ENCODE measurements around the gene MYO9A. TPM values are rescaled to one million over a fixed set of nuclear protein-coding genes. Genes with fewer than 3 reads are reported as not detected.

Gene MYO9A
- total RNA-seq, 5 donors from 2014 or later (not counting 1 experiment from before 2014, with no cell fraction given): 35.8 to 39.1 (median 38.2) TPM

DNA sequence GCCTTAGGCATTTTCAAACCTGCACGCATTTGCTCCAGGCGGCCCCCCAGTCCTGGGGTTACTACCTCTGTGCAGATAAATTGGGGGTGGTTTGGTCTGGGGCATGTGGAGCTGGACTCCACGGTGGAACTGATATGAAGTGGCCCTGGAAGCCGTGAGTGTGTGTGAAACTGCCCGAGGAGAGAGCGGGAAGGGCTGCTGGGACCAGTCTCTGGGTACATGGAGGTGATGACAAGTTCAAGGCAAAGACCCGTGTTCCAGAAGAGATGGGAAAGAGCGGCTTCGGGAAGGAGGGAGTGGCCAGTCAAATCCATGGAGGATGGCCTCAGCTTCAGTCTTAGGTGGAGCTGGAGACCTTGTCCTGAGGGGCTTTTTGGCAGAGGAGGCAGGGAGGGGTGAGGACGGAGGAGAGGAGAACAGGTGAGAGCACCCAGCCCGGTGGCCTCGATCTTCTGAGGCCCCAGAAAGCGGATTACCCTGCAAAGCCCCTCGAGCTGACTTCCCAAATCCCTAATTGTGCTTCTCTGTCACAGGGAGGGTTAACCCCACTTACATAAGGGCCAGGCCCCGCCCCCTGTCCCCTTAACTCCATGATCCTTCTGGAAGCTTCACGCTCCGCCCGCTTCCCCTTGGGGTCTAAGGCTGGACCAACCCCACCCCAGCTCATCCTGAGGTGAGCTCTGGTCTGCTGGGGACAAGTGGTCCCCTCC lies 309.5 kb downstream of the MYO9A start:
- peaks cover 0 to 5% of the 10 kb centered on the region in 2 donors for H3K27me3 Mint-ChIP-seq

DNA sequence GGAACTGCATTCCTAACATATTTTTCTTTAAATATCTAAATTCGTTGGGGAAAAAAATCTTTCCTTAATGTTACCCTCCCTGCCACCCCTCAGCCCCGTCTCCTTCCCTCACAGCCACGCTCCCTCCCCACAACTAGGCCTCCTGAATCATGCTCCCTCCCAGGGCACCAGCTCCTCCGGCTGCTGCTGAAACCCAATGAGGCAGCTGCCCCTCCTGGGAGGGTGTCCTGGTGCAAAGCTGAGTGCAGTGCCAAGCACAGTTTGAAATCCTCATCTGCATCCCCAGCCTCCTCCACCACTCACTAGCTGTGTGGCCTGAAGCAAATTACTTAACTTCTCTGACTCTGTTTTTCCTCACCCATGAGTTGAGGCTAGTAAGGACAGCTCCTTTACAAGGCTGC lies 310.3 kb downstream of the MYO9A start:
- Mint-ChIP-seq H3K27me3 (peaks cover under 1 to 5% of the 10 kb centered on the region in 2 donors), H3K36me3 (no peaks in the 10 kb centered on the region), H3K4me3 (no peak overlapping the region), H3K27ac (no peak overlapping the region), H3K9me3 (no peaks in the 10 kb centered on the region), H3K4me1 (peaks cover 0 to 3% (median 0%) of the 10 kb centered on the region in 3 donors)
- ChIA-PET POLR2A (no interaction called here), CTCF (no interaction called here)
- 73% methylated on average over 4 of the region's 4 CpGs for WGBS (ENCODE audit: insufficient coverage)
- Histone ChIP-seq H3K9me3 (no peaks in the 10 kb centered on the region), H3K4me1 (ENCODE audit: control insufficient read depth in 1 of 2, extremely low read depth in 1 of 2, insufficient read depth in 2 of 2, low read length in 2 of 2) (no peaks in the 10 kb centered on the region), H3K4me3 (ENCODE audit: control insufficient read depth in 1 of 2, extremely low read depth in 1 of 2, low read length in 1 of 2) (no peak overlapping the region), H3K36me3 (ENCODE audit: control insufficient read depth in 2 of 2, extremely low read depth in 1 of 2, insufficient read depth in 1 of 2, low read length in 1 of 2) (no peaks in the 10 kb centered on the region), H3K27me3 (replicated peaks in 1 of 2; ENCODE audit: control insufficient read depth in 2 of 2, extremely low read depth in 1 of 2, insufficient read depth in 2 of 2, low read length in 1 of 2) (peaks cover 0 to 16% of the 10 kb centered on the region in 2 experiments), H3K27ac (ENCODE audit: low read length) (no peak overlapping the region)
- no peak for DNase-seq
- ATAC-seq (replicated peaks in 1 of 4): no peak

More for the DNA sequence above, 309.5 kb downstream of the MYO9A start:
- H3K9me3 Mint-ChIP-seq: no peaks in the 10 kb centered on the region
- H3K9me3 ChIP-seq: no peaks in the 10 kb centered on the region
- H3K27ac ChIP-seq (ENCODE audit: low read length): no peak overlapping the region
- H3K4me1 ChIP-seq (ENCODE audit: control insufficient read depth in 1 of 2, extremely low read depth in 1 of 2, insufficient read depth in 2 of 2, low read length in 2 of 2): no peaks in the 10 kb centered on the region
- WGBS (ENCODE audit: insufficient coverage): 79% methylated on average over 10 of the region's 18 CpGs
- H3K4me3 ChIP-seq (ENCODE audit: control insufficient read depth in 1 of 2, extremely low read depth in 1 of 2, low read length in 1 of 2): no peak overlapping the region
- POLR2A ChIA-PET: no interaction called here
- H3K4me3 Mint-ChIP-seq: no peak overlapping the region
- peaks cover 0 to 13% of the 10 kb centered on the region in 2 experiments for H3K27me3 ChIP-seq (replicated peaks in 1 of 2; ENCODE audit: control insufficient read depth in 2 of 2, extremely low read depth in 1 of 2, insufficient read depth in 2 of 2, low read length in 1 of 2)
- no peak overlapping the region for H3K27ac Mint-ChIP-seq
- ATAC-seq (replicated peaks in 1 of 4): no peak
- no peak for DNase-seq
- H3K36me3 ChIP-seq (ENCODE audit: control insufficient read depth in 2 of 2, extremely low read depth in 1 of 2, insufficient read depth in 1 of 2, low read length in 1 of 2): no peaks in the 10 kb centered on the region
- peaks cover 0 to 3% (median 0%) of the 10 kb centered on the region in 3 donors for H3K4me1 Mint-ChIP-seq
- CTCF ChIA-PET: no interaction called here
- H3K36me3 Mint-ChIP-seq: no peaks in the 10 kb centered on the region

DNA sequence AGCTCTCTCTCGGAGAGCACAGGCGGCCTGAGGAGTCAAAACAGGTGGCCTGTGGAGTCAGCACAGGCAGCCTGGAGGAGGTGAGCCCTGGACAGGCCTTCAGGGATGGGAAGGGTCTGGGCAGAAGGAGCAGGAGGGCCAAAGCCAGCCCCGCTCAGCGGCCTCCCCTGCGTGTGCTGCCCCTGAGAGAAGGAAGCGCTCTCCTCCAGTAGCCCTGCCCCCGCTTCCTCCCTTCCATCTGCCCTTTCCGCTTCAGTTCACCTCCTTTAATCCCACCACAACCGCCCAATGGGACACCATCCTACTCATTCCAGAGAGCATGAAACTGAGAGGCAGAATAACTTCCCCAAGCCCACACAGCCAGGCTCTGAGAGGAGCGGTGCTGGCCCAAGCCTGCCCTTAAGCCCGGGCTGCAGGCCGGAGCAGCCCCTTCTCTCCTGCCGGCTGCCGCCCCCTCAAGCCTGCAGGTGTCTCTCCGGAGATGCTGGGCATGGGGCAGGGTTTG lies 310.8 kb downstream of the MYO9A start:
- Mint-ChIP-seq H3K27ac (no peak overlapping the region), H3K4me1 (peaks cover 0 to 3% (median 0%) of the 10 kb centered on the region in 3 donors), H3K27me3 (peaks cover 4 to 10% of the 10 kb centered on the region in 2 donors), H3K4me3 (no peak overlapping the region), H3K9me3 (no peaks in the 10 kb centered on the region), H3K36me3 (no peaks in the 10 kb centered on the region)
- ATAC-seq (replicated peaks in 1 of 4): no peak
- Histone ChIP-seq H3K9me3 (no peaks in the 10 kb centered on the region), H3K36me3 (ENCODE audit: control insufficient read depth in 2 of 2, extremely low read depth in 1 of 2, insufficient read depth in 1 of 2, low read length in 1 of 2) (no peaks in the 10 kb centered on the region), H3K27me3 (replicated peaks in 1 of 2; ENCODE audit: control insufficient read depth in 2 of 2, extremely low read depth in 1 of 2, insufficient read depth in 2 of 2, low read length in 1 of 2) (peaks cover 0 to 19% of the 10 kb centered on the region in 2 experiments), H3K4me3 (ENCODE audit: control insufficient read depth in 1 of 2, extremely low read depth in 1 of 2, low read length in 1 of 2) (no peak overlapping the region), H3K27ac (ENCODE audit: low read length) (no peak overlapping the region), H3K4me1 (ENCODE audit: control insufficient read depth in 1 of 2, extremely low read depth in 1 of 2, insufficient read depth in 2 of 2, low read length in 2 of 2) (no peaks in the 10 kb centered on the region)
- CTCF ChIA-PET: no interaction called here
- DNase-seq: no peak
- POLR2A ChIA-PET: no interaction called here
- 81% methylated on average over 9 of the region's 15 CpGs for WGBS (ENCODE audit: insufficient coverage)

DNA sequence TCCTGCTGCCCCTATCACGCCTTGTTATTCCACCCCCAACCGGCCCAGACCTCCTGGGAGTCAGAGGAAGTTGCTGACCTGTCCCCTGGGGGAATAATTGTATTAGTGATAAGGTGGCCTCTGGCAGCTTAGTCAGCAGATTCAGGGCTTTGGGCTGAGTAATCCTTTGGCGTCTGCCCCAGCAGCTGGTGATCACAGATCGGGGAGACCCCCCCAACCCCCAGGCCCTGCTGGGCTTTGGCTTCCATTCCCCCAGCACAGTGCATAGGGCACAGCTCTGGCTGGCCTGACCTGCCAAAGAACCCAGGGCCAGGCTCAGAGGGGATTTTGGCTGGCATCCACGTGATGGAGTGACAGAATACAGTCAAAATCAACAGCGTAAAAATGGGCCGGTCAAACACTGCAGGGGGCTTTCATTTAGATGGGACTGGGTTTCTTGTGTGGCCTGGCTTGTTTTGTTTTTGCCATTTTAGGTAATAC lies 311.5 kb downstream of the MYO9A start:
- Histone ChIP-seq H3K27ac (ENCODE audit: low read length) (no peak overlapping the region), H3K4me1 (ENCODE audit: control insufficient read depth in 1 of 2, extremely low read depth in 1 of 2, insufficient read depth in 2 of 2, low read length in 2 of 2) (no peaks in the 10 kb centered on the region), H3K36me3 (ENCODE audit: control insufficient read depth in 2 of 2, extremely low read depth in 1 of 2, insufficient read depth in 1 of 2, low read length in 1 of 2) (no peaks in the 10 kb centered on the region), H3K9me3 (no peaks in the 10 kb centered on the region), H3K4me3 (ENCODE audit: control insufficient read depth in 1 of 2, extremely low read depth in 1 of 2, low read length in 1 of 2) (no peak overlapping the region), H3K27me3 (replicated peaks in 1 of 2; ENCODE audit: control insufficient read depth in 2 of 2, extremely low read depth in 1 of 2, insufficient read depth in 2 of 2, low read length in 1 of 2) (peaks cover 0 to 23% of the 10 kb centered on the region in 2 experiments)
- peaks cover 0 to 3% (median 0%) of the 10 kb centered on the region in 3 donors for H3K4me1 Mint-ChIP-seq
- no peaks in the 10 kb centered on the region for H3K36me3 Mint-ChIP-seq
- no peak overlapping the region for H3K27ac Mint-ChIP-seq
- ChIA-PET POLR2A (no interaction called here), CTCF (no interaction called here)
- H3K4me3 Mint-ChIP-seq: no peak overlapping the region
- WGBS (ENCODE audit: insufficient coverage): 77% methylated on average over 3 of the region's 7 CpGs
- peaks cover 5 to 15% of the 10 kb centered on the region in 2 donors for H3K27me3 Mint-ChIP-seq
- no peak for ATAC-seq (replicated peaks in 1 of 4)
- no peaks in the 10 kb centered on the region for H3K9me3 Mint-ChIP-seq
- DNase-seq: no peak

DNA sequence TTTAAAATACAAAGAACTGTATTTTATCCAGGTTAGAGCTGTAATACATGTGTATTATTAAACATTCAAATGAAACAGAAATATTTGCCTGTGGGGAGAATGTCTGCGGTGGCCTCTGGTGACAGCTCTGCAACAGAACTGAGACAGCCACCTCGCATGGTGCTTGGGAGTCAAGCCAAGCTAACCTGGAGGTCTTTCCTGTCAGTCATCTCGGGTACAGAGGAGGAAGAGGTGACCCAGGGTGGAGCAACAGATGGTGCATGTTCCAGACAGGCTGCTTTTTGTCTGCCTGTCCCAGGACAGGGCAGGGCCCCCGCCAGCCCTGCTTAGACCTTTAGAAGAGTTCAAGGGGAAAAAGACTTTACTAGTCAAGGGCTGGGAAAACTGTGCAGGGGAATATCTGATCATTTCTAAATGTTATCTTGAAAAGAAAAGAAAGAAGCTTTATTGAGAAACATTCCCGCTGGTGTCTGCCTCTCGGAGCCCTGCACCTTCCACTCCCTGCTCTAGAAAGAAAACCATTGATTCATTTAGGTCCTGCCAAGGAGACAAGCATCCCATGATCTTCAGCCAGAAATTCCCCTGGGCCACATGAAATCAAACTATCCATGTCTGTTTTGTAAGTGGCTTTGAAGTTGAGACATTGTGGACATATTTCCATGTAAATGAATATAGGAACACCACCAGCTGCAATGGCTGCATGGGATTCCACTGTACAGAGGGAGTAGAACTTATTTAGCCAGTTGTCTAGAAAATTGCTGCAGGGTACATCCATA lies 313.1 kb downstream of the MYO9A start:
- H3K9me3 ChIP-seq: no peaks in the 10 kb centered on the region
- no peak overlapping the region for H3K27ac ChIP-seq (ENCODE audit: low read length)
- Mint-ChIP-seq H3K36me3 (no peaks in the 10 kb centered on the region), H3K9me3 (no peaks in the 10 kb centered on the region), H3K27ac (no peak overlapping the region), H3K4me1 (peaks cover 0 to 3% (median 0%) of the 10 kb centered on the region in 3 donors), H3K4me3 (no peak overlapping the region), H3K27me3 (peaks cover 15 to 28% of the 10 kb centered on the region in 2 donors)
- no peak for ATAC-seq (replicated peaks in 1 of 4)
- no peak overlapping the region for H3K4me3 ChIP-seq (ENCODE audit: control insufficient read depth in 1 of 2, extremely low read depth in 1 of 2, low read length in 1 of 2)
- H3K36me3 ChIP-seq (ENCODE audit: control insufficient read depth in 2 of 2, extremely low read depth in 1 of 2, insufficient read depth in 1 of 2, low read length in 1 of 2): no peaks in the 10 kb centered on the region
- H3K4me1 ChIP-seq (ENCODE audit: control insufficient read depth in 1 of 2, extremely low read depth in 1 of 2, insufficient read depth in 2 of 2, low read length in 2 of 2): no peaks in the 10 kb centered on the region
- POLR2A ChIA-PET: no interaction called here
- WGBS (ENCODE audit: insufficient coverage): 56% methylated on average over 4 of the region's 6 CpGs
- CTCF ChIA-PET: interaction anchor here in 1 of 2 donors (0.6 to 1.3 kb wide), 3 partner anchors 61 to 850 kb away, joined by 3 to 8 read pairs (median 5); no protein-coding TSS in a partner anchor
- H3K27me3 ChIP-seq (replicated peaks in 1 of 2; ENCODE audit: control insufficient read depth in 2 of 2, extremely low read depth in 1 of 2, insufficient read depth in 2 of 2, low read length in 1 of 2): peaks cover 0 to 29% of the 10 kb centered on the region in 2 experiments
- no peak for DNase-seq

DNA sequence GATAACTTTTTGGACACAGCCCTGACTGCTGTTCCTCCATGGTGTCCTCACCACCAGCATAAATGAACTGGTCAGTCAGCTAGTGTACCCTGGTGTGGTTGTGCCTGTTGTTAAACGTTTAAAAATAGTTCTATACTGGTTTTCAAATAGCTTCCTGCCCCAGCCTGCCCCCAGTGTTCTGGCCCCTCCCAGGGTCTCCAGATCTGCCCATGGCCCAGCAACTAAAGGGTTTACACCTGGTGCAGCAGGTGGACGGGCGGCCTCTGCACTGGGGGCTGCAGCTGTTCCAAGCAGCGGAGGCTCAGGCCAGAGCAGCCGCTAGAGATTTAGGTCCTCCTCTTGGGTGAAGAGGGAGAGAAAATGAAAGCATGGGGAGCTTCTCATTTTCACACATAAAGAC lies 313.7 kb downstream of the MYO9A start:
- no peaks in the 10 kb centered on the region for H3K4me1 ChIP-seq (ENCODE audit: control insufficient read depth in 1 of 2, extremely low read depth in 1 of 2, insufficient read depth in 2 of 2, low read length in 2 of 2)
- no peaks in the 10 kb centered on the region for H3K36me3 ChIP-seq (ENCODE audit: control insufficient read depth in 2 of 2, extremely low read depth in 1 of 2, insufficient read depth in 1 of 2, low read length in 1 of 2)
- H3K9me3 ChIP-seq: no peaks in the 10 kb centered on the region
- H3K4me3 ChIP-seq (ENCODE audit: control insufficient read depth in 1 of 2, extremely low read depth in 1 of 2, low read length in 1 of 2): no peak overlapping the region
- CTCF ChIA-PET: interaction anchor here in 1 of 2 donors (1.3 kb wide), 1 partner anchor 60 kb away, joined by 3 read pairs; no protein-coding TSS in a partner anchor
- no peak for ATAC-seq (replicated peaks in 1 of 4)
- WGBS (ENCODE audit: insufficient coverage): 20% methylated on average over 1 of the region's 5 CpGs
- Mint-ChIP-seq H3K4me3 (no peak overlapping the region), H3K36me3 (no peaks in the 10 kb centered on the region), H3K4me1 (peaks cover 0 to 3% (median 0%) of the 10 kb centered on the region in 3 donors), H3K9me3 (no peaks in the 10 kb centered on the region), H3K27ac (no peak overlapping the region), H3K27me3 (peaks cover 16 to 30% of the 10 kb centered on the region in 2 donors)
- H3K27me3 ChIP-seq (replicated peaks in 1 of 2; ENCODE audit: control insufficient read depth in 2 of 2, extremely low read depth in 1 of 2, insufficient read depth in 2 of 2, low read length in 1 of 2): peaks cover 0 to 30% of the 10 kb centered on the region in 2 experiments
- POLR2A ChIA-PET: no interaction called here
- no peak for DNase-seq
- no peak overlapping the region for H3K27ac ChIP-seq (ENCODE audit: low read length)
